GM12878 (cell line): ENCODE results near the gene SMIM9.

ENCODE experiments used
- CBX5 ChIP-seq: sonication (generic); IDR thresholded peaks from 2 replicates; pipeline ENCODE4 v1.6.1; 2016; ENCODE audit warnings: low read depth, moderate library complexity, mild to moderate bottlenecking, inconsistent platforms
- CREB1 ChIP-seq: IDR thresholded peaks from 2 replicates; pipeline ENCODE4 v1.6.1; 2012; ENCODE audit warnings: low read depth, mild to moderate bottlenecking, inconsistent platforms
- FOXK2 ChIP-seq: fragments of 450-650 bp; IDR thresholded peaks from 2 replicates; pipeline ENCODE4 v1.6.1; 2017; ENCODE audit warnings: mild to moderate bottlenecking, moderate library complexity
- SMC3 ChIP-seq: IDR thresholded peaks from 2 replicates; pipeline ENCODE4 v1.6.1; 2011; ENCODE audit warnings: low read length, improper control_type of control experiment, borderline replicate concordance
- SP1 ChIP-seq: IDR thresholded peaks from one replicate; pipeline ENCODE4 v1.6.1; 2011; ENCODE audit warnings: low read depth, low read length

- TF ChIP-seq SMC3, result no peak
- no peak for TF ChIP-seq SP1
- TF ChIP-seq CBX5, result no peak
- TF ChIP-seq CREB1, result no peak
- TF ChIP-seq FOXK2, result no peak
These were observed 31.5 kb downstream of the SMIM9 start for GRCh38 chrX:154802947-154803346.
